ENCODE data around the gene MYO3B. TPM values are rescaled to one million over a fixed set of nuclear protein-coding genes. Genes with fewer than 3 reads are reported as not detected.

MYO3B gene
- total RNA-seq, 1 donor from 2014 or later = 27.3 TPM

DNA sequence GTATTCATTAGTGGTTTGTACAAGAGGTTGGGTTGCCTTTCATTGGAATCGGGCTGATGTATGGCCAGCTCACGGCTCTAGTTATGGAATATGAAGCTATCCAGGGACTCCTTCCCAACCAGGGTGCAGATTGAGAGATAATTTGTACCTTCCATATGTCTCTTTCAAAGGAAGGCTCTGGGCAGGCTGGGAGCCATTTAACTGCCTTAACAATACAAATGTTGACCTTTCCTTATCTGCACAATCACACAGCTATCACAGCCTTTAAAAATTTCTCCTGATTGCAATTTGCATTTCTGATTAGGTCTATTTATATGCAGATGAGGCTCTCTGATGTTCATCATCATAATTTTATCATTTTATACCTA is 58.7 kb downstream of the MYO3B start:
- Histone ChIP-seq H3K36me3 (no peaks in the 10 kb centered on the region), H4K20me1 (ENCODE audit: low read depth) (no peaks in the 10 kb centered on the region), H3K9ac (no peak overlapping the region), H2AFZ (replicated peaks) (no peak overlapping the region), H3K4me2 (no peak overlapping the region), H3K27me3 (no peaks in the 10 kb centered on the region), H3F3A (ENCODE audit: low read depth) (no peaks in the 10 kb centered on the region), H3K27ac (no peak overlapping the region), H3K4me3 (no peak overlapping the region), H3K4me1 (peaks cover 16% of the 10 kb centered on the region), H3K9me3 (ENCODE audit: low read depth) (no peaks in the 10 kb centered on the region), H3K79me2 (ENCODE audit: low read depth) (no peaks in the 10 kb centered on the region)
- no peak overlapping the region for H3K27ac Mint-ChIP-seq
- no peak for DNase-seq (ENCODE audit: low spot score)
- no peaks in the 10 kb centered on the region for H3K36me3 Mint-ChIP-seq
- H3K9me3 Mint-ChIP-seq = no peaks in the 10 kb centered on the region
- peaks cover 8% of the 10 kb centered on the region for H3K27me3 Mint-ChIP-seq (ENCODE audit: insufficient read depth, low read depth)
- TF ChIP-seq EZH2phosphoT487 (IDR thresholded peaks at IDR 0.05) (no peak), CTCF (IDR thresholded peaks at IDR 0.05) (no peak), EZH2 (IDR thresholded peaks at IDR 0.05) (no peak)
- H3K4me3 Mint-ChIP-seq = no peak overlapping the region
- peaks cover 23% of the 10 kb centered on the region for H3K4me1 Mint-ChIP-seq

DNA sequence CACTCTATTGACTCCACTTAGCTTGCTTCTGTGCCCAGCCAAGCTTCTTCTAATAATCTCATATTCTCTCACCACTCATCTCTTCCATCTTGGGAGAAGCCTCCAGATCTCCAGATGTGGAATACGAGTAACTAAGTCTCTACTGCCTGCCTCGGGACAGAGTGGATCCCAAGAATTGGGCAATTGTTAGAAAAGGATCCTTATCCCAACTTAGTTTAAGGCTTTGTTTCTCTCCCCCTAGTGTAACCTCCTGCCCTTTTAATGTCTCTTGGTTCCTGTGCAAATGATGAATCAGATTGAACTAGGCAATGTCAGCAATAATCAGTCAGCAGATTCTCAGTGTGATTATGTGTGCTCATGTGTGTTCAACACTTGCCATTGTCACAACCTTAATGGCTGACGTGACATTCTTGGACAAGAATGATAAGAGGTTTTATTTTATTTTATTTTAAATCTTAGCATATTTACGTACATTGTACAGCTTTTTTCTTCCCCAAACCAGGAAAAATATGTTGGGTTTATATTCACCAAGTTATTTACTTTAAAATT is 59.7 kb downstream of the MYO3B start:
- Mint-ChIP-seq H3K4me3 (no peak overlapping the region), H3K27ac (no peak overlapping the region), H3K4me1 (peaks cover 26% of the 10 kb centered on the region), H3K9me3 (no peaks in the 10 kb centered on the region), H3K27me3 (ENCODE audit: insufficient read depth, low read depth) (peaks cover 11% of the 10 kb centered on the region), H3K36me3 (no peaks in the 10 kb centered on the region)
- Histone ChIP-seq H3K9ac (no peak overlapping the region), H3K4me2 (no peak overlapping the region), H3K79me2 (ENCODE audit: low read depth) (no peaks in the 10 kb centered on the region), H3K4me3 (no peak overlapping the region), H3K27ac (no peak overlapping the region), H3K4me1 (peaks cover 23% of the 10 kb centered on the region), H2AFZ (replicated peaks) (no peak overlapping the region), H3K36me3 (no peaks in the 10 kb centered on the region), H3K9me3 (ENCODE audit: low read depth) (no peaks in the 10 kb centered on the region), H4K20me1 (ENCODE audit: low read depth) (no peaks in the 10 kb centered on the region), H3K27me3 (no peaks in the 10 kb centered on the region), H3F3A (ENCODE audit: low read depth) (no peaks in the 10 kb centered on the region)
- no peak for TF ChIP-seq CTCF (IDR thresholded peaks at IDR 0.05)
- TF ChIP-seq EZH2phosphoT487 (IDR thresholded peaks at IDR 0.05) = no peak
- no peak for TF ChIP-seq EZH2 (IDR thresholded peaks at IDR 0.05)
- no peak for DNase-seq (ENCODE audit: low spot score)

DNA sequence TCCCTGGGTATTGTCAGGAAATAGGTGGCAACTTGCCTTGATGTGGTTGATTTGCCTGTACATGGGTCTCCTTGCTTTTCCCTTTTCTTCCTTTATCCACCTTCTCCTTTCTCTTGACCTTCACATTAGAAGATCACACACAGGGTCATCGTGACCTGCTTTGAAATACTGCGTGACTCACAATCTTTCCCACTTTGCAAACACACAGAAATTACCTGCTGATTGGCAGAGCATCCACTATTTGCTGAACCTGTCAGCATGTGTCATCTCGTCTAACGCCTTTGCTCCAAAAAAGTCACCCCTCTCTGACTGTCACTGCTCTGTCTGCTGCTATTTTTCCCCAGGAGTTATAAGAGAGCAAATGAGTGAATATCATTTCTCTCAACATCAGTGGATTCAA is 60.8 kb downstream of the MYO3B start:
- no peak overlapping the region for H3K4me2 ChIP-seq
- peaks cover 23% of the 10 kb centered on the region for H3K4me1 ChIP-seq
- H3K4me3 Mint-ChIP-seq = no peak overlapping the region
- no peaks in the 10 kb centered on the region for H3K36me3 ChIP-seq
- H3K9me3 Mint-ChIP-seq = no peaks in the 10 kb centered on the region
- no peaks in the 10 kb centered on the region for H3K27me3 ChIP-seq
- no peak overlapping the region for H2AFZ ChIP-seq (replicated peaks)
- no peak for DNase-seq (ENCODE audit: low spot score)
- no peak overlapping the region for H3K4me3 ChIP-seq
- H3K27me3 Mint-ChIP-seq (ENCODE audit: insufficient read depth, low read depth) = peaks cover 8% of the 10 kb centered on the region
- H3K36me3 Mint-ChIP-seq = no peaks in the 10 kb centered on the region
- no peaks in the 10 kb centered on the region for H3K9me3 ChIP-seq (ENCODE audit: low read depth)
- H4K20me1 ChIP-seq (ENCODE audit: low read depth) = no peaks in the 10 kb centered on the region
- peaks cover 26% of the 10 kb centered on the region for H3K4me1 Mint-ChIP-seq
- no peak for TF ChIP-seq CTCF (IDR thresholded peaks at IDR 0.05)
- H3K9ac ChIP-seq = no peak overlapping the region
- no peaks in the 10 kb centered on the region for H3F3A ChIP-seq (ENCODE audit: low read depth)
- no peak overlapping the region for H3K27ac ChIP-seq
- H3K27ac Mint-ChIP-seq = no peak overlapping the region
- no peaks in the 10 kb centered on the region for H3K79me2 ChIP-seq (ENCODE audit: low read depth)
